SIG-M5 treated with dmso at 0.1 percent for 504 hours (cell line): ENCODE results near the gene APOLD1.

Source experiments
- DNase-seq: peaks from one replicate; lab custom pipeline; 2025; ENCODE audit not compliant: unreplicated experiment; lab: John Stamatoyannopoulos, UW

APOLD1 gene

DNA sequence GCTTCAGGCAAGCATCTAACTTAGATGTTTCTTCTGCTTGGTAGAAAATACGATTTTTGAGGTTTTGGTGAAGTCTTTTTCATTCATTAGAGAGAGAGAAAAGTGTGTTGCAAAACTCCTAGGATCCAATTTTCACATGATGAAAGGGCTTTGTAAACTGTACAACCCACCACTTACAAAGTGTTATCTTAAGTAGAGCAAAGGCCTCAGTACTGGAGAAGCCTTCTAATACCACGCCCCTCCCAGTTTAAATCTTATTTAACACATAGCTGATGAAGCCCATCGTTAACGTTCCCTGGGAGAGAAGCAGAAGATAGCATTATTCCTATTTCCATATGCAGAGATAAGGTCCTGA, 869 bp downstream of the APOLD1 start:
- no peak for DNase-seq

DNA sequence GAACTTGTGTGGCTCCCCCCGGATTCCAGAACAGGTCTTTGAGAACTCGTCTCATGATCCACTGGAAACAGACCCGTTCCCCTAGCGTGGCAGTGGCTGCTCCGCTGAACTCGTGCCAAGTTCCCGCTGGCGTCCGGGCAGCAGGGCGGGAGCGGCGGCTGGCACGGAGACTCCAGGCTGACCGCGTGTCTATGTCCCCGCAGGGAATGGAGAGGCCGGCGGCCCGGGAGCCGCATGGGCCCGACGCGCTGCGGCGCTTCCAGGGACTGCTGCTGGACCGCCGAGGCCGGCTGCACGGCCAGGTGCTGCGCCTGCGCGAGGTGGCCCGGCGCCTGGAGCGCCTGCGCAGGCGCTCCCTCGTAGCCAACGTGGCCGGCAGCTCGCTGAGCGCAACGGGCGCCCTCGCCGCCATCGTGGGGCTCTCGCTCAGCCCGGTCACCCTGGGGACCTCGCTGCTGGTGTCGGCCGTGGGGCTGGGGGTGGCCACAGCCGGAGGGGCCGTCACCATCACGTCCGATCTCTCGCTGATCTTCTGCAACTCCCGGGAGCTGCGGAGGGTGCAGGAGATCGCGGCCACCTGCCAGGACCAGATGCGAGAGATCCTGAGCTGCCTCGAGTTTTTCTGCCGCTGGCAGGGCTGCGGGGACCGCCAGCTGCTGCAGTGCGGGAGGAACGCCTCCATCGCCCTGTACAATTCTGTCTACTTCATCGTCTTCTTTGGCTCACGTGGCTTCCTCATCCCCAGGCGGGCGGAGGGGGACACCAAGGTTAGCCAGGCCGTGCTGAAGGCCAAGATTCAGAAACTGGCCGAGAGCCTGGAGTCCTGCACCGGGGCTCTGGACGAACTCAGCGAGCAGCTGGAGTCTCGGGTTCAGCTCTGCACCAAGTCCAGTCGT, 1.5 kb downstream of the APOLD1 start:
- DNase-seq = peak; percentile 47

DNA sequence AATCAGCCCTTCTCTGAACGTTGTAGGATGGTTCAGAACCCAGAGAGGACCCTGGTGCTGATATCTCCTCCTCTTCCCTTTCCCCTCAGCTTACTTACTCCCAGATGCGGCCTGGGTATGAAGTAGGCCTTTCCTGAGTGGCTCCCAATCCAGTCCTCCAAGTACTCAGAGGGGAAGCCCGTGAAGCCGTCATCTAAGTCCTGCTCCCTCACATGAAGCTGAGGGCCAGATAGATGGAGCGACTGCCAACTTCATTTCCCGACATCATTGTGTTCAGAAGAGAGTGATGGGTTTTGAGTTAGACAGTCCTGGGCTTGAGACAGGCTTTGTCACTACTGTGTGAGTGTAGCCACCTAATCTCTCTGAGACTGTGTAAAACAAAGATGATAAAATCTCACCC, 2.7 kb downstream of the APOLD1 start:
- no peak for DNase-seq

DNA sequence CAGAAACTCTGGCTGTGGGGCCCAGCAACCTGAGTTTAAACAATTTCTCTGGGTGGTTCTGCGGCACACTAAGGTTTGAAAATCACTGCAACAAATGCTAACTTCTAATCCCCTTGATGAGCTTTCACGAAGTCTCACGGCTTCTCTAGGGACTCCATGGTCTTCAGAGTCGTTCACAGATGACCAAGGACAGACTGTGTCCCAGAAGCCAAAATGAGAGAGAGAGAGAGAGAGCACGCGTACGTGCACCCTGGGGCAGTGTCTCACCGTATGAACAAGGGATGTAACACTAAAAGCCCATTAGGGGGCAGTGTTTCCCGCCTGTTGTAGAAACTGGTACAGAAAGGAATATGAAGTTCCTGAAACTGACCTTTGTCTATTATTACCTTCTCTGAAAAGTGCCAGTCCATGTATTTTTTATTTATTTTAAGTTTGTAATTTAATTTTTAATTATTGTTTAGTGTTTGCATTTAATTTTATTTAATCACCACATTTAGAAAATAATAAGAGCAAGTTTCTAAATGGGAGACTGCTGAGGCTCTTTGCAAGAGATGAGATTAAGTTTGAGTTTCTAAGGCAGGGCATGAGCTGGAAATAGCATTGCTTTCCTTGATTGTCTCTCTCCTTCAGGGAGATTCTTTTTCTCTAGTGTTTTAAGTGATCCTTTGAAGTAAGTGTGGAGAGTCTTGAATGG, 3.4 kb downstream of the APOLD1 start:
- DNase-seq = peak; percentile 75

DNA sequence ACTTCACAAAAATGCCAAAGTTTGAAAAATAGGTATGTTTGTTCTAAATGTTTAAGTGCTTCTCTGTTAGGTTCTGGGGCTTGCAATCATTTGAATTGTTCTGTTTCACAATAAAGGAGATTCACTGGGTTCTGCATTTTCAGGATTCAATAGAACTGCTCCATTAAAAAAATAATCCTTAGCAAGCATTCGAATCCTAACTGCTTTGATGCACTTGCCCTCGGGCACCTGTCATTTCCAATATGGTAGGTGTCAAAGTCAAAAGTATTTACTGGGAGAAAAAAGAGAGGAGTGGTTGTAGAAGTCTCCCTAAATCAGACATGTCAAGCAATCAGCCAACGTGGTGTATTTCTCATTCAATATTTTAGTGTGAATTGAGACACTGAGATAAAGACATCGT, 5.5 kb downstream of the APOLD1 start:
- DNase-seq = no peak

DNA sequence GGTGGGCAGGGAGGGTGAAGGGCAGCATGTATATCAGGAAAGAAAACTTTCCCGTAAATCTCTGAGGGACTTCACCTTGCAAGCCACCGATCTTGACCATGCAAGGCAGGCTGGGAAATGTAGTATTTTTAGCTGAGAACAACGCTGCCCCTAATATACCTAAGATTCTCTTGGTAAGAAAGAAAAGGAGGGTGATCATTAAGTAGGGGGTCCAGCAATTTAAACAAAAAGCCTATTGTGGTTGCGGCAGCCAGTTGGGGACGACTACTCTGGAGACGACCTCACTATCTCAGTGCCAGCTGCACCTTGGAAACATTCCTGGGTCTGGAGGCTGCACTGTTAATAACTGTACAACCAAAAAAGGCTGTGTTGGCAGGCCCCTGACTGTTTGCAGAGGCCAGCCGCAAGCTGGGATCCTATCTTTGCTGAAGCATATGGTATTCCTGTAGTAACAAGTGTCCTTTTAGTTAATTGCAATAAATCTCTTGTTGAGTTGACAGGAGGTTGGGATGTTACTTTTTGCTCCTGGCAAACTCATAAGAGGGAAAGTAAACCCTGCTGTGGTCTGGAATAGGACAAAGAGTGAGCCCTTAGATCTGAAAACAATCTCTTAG, 6.4 kb downstream of the APOLD1 start:
- no peak for DNase-seq

DNA sequence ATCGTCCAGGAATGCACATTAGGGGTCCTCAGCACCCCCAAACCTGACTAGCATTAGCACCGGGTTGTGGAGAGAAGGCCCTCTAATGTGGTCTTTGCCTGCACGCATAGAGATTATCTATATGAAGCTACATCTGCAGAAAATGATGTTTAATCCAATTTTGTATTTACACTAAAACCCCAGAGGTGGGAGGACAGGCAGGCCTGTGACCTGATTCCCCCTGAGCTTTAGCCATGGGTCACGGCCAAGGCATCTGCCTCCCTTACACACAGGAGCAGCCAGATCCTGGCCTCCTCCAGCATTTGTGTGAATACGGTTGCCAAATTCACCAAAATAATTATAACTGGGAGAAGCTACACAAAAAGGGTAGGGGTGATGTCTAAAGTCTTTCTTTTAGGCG, 7.0 kb downstream of the APOLD1 start:
- DNase-seq = no peak

DNA sequence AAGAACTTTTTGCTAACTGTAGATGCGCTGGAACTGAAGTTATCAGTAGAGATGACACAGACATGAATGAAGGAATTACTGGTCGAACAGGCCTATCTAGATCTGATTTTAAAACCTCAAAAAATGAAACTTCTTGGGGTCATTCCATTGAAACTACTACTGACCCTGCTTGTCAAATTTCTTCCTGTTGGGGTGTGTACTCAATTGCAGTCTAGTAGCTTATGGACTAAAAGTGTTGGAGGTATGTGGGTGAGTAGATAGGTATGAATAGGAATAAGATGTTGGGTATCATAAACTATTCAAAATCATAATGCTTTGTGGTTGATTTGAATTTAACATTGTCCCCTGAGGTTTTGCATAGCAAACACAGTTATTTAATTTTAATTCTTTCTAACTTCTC, 9.2 kb downstream of the APOLD1 start:
- no peak for DNase-seq

DNA sequence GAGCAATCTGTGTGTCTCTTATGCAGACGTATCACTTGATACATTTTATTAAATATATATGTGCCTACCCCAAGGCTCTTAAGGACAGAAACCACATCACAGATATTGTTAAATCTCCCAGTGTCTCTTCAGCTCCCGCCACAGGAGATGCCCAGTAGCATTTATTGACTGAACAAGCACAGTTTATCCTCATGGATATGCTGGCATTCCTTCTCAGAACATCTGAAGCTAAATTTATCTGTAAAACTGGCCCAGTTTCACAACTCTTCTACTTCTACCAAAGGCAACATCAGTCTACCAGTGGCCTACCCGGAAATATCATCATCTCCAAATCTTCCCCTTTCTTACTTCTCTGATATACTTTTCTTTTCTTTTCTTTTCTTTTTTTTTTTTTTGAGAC, 10.7 kb downstream of the APOLD1 start:
- no peak for DNase-seq

DNA sequence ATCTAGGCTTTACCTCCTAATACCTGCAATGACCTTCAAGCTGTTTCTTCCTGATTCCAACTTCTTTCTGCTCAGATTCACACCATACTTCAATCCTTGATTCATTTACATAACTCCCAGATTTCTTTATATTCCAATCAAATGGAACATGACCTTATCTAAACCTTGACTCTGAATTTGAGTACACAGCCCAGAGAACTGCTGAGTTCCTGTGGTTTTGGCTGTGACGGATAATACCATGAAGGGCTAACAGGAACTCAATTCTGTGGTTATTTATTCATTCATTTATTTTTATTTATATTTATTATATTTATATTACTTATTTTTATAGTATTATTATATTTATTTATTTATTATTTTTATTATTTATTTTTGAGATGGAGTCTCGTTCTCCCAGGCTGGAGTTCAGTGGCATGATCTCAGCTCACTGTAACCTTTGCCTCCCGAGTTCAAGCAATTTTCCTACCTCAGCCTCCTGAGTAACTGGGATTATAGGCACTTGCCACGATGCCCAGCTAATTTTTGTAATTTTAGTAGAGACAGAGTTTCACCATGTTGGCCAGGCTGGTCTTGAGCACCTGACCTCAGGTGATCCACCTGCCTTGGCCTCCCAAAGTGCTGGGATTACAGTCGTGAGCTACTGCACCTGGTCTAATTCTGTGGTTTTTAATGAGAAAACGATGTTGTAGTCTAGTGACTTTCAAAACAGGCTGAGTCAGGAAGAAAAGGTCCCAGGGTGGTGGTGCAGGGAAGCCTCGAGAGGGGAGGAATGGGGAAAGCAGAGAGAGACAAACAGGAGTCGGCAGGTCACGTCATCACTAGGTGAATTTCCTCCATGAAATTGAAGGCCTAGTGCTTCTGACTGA, 11.7 kb downstream of the APOLD1 start:
- DNase-seq = no peak

DNA sequence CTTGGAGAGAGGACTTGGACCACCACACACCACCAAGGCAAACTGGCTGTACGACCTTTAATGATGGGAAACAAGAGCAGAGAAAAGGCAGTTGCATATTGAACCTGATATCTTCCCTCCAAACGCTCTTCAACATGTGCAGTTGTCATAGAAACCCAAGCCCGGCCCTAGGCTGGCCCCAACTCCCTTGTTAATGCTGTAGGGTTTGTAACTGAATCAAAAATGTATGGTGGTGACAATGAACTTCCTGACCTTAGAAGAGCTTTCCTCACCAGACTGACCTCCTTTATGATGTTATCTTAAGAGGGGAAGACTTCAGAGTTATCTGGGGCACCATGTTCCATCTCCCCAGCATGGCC, 12.3 kb downstream of the APOLD1 start:
- no peak for DNase-seq

DNA sequence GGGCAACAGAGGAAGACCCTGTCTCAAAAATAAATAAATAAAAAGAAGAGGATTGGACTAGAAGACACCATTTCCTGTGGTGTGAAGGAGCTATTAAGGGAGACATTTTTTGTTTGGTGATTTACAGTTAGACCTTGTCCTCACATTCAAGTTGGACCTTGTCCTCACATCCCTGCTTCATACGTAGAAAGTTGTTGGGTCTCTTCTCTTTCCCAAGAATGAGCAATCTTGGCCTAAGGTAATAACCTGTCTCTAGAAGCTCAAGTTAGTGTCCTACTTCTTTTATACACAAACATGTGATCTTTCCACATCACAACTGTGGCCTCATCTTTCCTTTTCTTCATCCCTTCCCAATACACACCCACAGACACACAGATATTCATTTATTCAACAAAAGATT, 13.0 kb downstream of the APOLD1 start:
- DNase-seq = no peak

DNA sequence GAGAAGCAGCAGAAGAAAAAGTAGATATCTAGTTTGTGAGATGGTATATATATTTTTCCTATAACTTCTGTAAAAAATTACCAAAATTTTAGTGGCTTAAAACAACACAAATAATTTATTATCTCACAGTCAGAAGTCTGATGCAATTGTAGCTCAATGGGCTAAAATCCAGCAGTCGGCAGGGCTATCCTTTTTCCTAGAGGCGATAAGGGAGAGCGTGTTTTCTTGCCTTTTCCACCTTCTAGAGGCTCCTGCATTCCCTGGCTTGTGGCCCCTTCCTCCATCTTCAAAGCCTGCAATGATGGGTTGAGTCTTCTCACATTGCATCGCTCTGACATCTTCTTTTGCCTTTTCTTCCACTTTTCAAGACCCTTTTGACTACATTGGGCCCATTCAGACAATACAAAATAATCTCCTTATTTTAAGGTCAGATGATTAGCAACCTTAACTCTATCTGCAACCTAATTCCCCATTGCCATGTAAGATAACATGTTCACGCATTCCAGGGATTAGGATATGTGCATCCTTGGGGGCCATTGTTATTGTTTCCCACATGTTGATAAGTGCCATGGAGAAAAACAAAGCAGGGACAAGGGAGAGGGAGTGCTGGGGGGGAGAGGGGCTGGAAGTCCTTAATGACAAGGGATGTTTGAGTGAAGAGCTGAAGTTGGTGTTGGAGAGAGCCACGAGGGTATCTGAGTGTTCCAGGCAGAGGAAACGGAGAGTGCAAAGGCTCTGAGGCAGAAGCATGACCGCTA, 13.9 kb downstream of the APOLD1 start:
- no peak for DNase-seq

DNA sequence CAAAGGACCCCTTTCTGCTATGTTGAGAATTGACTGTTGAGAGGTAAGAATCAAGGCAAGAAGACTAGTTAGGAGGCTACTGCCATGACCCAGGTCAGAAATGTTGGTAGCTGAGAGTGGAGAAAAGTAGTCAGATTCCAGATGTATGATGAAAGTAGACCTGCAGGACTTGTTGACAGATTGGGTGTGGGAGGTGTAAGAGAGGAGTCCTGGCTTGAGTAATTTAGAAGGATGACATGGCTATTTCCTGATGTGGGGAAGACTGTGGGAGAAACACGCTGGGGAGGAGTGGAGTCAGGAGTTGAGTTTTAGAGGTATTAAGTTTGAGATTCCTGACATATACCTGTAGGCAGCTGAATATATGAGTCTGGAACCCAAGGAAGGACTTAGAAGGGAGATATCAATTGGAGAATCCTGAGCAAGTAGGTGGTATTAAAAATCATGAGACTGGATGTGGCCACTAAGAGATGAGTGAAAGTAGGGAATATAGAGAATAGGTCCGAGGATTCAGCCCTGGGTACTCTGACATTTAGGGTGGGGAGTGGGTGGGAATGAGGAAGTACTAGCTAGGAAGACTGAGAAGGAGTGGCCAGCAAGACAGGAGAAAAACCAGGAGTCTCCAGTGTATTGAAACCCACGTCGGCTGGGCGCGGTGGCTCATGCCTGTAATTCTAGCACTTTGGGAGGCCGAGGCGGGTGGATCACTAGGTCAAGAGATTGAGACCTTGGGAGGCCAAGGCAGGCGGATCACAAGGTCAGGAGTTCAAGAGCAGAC, 15.1 kb downstream of the APOLD1 start:
- no peak for DNase-seq

DNA sequence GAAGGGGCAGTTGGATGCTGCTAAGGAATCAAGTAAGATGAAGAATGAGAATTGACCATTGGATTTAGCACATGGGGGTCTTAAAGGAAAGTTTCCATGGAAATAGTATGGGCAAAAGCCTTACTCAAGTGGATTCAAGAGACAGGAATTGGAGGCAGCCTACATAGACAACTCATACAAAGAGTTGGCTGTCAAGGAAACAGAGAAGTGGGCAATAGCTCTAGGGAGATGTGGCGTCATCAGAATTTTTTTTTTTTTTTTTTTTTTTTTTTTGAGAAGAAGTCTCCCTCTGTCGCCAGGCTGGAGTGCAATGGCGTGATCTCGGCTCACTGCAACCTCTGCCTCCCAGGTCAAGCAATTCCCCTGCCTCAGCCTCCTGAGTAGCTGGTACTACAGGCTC, 16.2 kb downstream of the APOLD1 start:
- peak; percentile 76 for DNase-seq

DNA sequence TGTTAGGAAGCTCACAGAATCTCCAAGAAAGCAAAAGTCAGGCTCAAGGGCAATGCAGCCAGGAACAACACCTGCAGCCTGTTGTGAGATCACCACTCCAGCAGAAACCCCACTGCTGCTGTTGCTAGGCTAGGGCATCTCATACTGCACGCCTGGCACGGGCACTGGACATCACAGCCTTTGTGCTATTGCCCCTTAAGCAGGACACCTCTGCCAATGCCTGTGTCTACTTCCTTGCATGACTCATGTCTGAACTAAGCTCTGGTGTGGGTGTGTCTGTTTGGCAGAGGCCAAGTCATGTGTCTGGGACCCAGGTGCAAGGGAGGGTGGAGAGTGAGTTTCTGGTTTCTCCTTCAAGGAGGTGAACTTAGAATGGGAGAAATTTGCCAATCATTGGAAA, 17.7 kb downstream of the APOLD1 start:
- peak; percentile 81 for DNase-seq

DNA sequence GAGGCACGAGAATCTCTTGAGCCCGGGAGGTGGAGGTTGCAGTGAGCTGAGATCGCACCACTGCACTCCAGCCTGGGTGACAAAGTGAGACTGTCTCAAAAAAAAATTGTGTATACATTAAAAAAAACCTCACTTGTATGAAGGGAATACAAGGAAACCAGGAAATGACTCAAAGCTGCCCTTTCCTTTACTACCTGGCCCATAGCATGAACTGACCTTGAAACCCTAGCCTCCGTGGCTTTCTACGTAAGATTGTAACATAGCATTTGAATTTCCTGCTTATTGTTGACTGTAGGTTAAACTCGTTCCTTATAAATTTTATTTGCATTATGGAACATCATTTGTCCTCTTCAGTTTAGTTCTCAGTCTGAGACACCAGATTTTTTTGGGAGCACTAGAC, 18.6 kb downstream of the APOLD1 start:
- DNase-seq = peak; percentile 36

DNA sequence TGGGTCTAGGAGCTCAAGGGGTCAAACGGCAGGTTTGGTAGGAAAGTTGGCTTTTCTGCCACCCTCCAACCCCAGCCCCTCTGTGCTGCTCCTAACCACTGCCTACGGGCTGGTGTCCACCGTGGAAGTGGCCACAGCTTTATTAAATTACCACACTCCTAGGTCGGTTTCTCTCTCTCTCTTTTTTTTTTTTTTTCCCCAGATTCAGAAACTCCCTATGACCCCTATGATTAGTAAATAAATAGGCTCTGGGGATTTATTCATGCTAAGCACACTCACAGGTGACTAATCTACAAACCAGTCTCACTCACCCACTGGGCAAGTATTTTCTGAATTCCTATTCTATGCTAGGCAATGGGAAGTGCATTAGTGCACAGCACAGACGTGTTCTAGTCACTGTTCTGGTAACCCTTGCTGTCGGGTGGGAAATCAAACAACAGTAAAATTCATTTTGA, 19.0 kb downstream of the APOLD1 start:
- peak; percentile 34 for DNase-seq

DNA sequence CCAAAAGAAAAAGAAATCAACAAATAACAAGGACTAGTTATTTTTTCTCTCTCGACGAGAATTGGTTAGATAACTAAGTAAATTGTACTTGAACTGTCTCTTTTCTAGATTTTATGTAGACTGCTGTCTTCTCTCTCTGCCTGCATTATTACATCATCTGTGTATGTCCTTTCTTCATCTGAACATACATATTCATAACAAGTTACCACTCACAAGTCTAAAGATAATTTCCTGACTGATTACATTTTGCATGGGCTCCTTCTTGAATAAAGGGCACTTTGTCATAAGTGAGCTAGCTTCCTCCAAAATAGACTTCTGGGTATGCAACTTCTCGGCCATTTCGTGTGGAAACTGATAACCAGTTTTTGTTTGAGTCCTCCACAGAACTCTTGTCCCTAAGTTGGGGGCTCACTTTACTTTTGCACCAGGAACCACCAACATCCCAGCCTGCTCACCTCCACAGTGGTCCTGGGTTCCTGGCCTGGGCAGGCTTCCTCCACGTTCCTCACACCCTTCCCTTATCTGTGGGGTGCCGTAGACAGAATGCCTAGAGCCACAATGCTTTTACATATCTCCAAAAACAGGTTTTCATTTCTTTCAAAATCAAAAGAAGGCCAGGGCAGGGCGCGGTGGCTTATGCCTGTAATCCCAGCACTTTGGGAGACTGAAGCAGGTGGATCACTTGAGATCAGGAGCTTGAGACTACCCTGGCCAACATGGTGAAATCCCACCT, 21.5 kb downstream of the APOLD1 start:
- DNase-seq = no peak
